Brain pericyte (primary cell): ENCODE results near the gene ADGRG7.

Experiments used
- DNase-seq: peaks from one replicate; pipeline ENCODE4 v3.0.0-alpha.2; 2012; ENCODE audit warnings: low read depth, low spot score

The ADGRG7 gene

GRCh38 chr3:100600181-100601042 lies 9.0 kb upstream of the ADGRG7 start:
- no peak for DNase-seq

GRCh38 chr3:100602506-100603444 lies 6.6 kb upstream of the ADGRG7 start:
- DNase-seq: no peak

GRCh38 chr3:100603469-100603868 lies 5.9 kb upstream of the ADGRG7 start:
- DNase-seq: peak; percentile 13

GRCh38 chr3:100605358-100605757 lies 4.0 kb upstream of the ADGRG7 start:
- no peak for DNase-seq

GRCh38 chr3:100606894-100607512 lies 2.4 kb upstream of the ADGRG7 start:
- no peak for DNase-seq

GRCh38 chr3:100609963-100610362 lies 562 bp downstream of the ADGRG7 start:
- DNase-seq: no peak

GRCh38 chr3:100611221-100611620 lies 1.8 kb downstream of the ADGRG7 start:
- no peak for DNase-seq

GRCh38 chr3:100613721-100614390 lies 4.5 kb downstream of the ADGRG7 start:
- no peak for DNase-seq

GRCh38 chr3:100614941-100615340 lies 5.5 kb downstream of the ADGRG7 start:
- DNase-seq: no peak

- DNase-seq: no peak
Observed at GRCh38 chr3:100615684-100616083, 6.3 kb downstream of the ADGRG7 start.

- no peak for DNase-seq
Observed at GRCh38 chr3:100621251-100621650, 11.8 kb downstream of the ADGRG7 start.

GRCh38 chr3:100627491-100627890 lies 18.1 kb downstream of the ADGRG7 start:
- DNase-seq: no peak

GRCh38 chr3:100629421-100630127 lies 20.2 kb downstream of the ADGRG7 start:
- no peak for DNase-seq

- DNase-seq: no peak
Observed at GRCh38 chr3:100630664-100631063, 21.3 kb downstream of the ADGRG7 start.

GRCh38 chr3:100631236-100631635 lies 21.8 kb downstream of the ADGRG7 start:
- DNase-seq: no peak

GRCh38 chr3:100634493-100635272 lies 25.3 kb downstream of the ADGRG7 start:
- no peak for DNase-seq

- no peak for DNase-seq
Observed at GRCh38 chr3:100635273-100635701, 25.9 kb downstream of the ADGRG7 start.

- DNase-seq: no peak
Observed at GRCh38 chr3:100637197-100637631, 27.8 kb downstream of the ADGRG7 start.

GRCh38 chr3:100640633-100641032 lies 31.2 kb downstream of the ADGRG7 start:
- DNase-seq: no peak

GRCh38 chr3:100641471-100642032 lies 32.2 kb downstream of the ADGRG7 start:
- no peak for DNase-seq
